Measurements from ENCODE around the gene SMCO4.
"Not testable (repeated sequence)": the region's sequence is repeated elsewhere in the genome, so short reads cannot be mapped to it uniquely, and the experiment has no call there.

Gene SMCO4

DNA sequence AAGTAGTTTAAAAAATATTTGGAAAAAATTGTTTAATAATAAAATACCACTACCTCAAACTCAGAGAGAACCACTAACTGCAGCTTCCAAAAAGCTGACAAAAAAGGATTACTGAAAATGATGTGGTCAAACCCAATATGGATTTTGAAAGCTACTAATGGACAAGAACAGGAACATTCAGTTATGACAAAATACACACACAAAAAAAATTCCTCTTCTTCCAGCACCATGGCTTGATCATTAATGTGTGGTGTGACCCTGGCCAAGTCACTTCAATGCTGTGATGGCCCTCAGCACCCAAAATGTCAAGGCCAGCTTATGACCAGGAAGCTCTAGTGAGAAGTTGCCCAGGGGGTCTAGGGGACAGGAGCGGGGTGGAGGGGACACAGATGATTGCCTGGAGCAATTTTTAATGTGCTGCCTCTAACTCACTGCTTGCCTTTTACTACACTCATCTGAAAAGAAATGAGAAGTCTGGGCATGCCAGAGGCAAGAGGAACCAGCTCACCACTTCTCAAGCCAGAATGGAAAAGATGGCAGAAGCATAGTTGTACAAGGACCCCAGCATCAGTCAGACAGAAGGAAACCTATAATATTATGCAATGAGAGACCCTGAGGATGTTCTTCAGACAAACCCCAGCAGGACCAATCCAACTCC, 2.2 kb downstream of the SMCO4 start:
- no peak overlapping the region for H3K27ac ChIP-seq
- TF ChIP-seq, protein P1, sequence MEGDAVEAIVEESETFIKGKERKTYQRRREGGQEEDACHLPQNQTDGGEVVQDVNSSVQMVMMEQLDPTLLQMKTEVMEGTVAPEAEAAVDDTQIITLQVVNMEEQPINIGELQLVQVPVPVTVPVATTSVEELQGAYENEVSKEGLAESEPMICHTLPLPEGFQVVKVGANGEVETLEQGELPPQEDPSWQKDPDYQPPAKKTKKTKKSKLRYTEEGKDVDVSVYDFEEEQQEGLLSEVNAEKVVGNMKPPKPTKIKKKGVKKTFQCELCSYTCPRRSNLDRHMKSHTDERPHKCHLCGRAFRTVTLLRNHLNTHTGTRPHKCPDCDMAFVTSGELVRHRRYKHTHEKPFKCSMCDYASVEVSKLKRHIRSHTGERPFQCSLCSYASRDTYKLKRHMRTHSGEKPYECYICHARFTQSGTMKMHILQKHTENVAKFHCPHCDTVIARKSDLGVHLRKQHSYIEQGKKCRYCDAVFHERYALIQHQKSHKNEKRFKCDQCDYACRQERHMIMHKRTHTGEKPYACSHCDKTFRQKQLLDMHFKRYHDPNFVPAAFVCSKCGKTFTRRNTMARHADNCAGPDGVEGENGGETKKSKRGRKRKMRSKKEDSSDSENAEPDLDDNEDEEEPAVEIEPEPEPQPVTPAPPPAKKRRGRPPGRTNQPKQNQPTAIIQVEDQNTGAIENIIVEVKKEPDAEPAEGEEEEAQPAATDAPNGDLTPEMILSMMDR (conservative IDR thresholded peaks at IDR 0.05; ENCODE audit: low read depth): no peak
- no peak for DNase-seq (ENCODE audit: low spot score)
- POLR2A ChIA-PET (ENCODE audit: low non-redundant PET): no interaction called here
- CTCF ChIA-PET: interaction anchor here (0.8 to 1.6 kb wide), 3 partner anchors 8 to 307 kb away, joined by 3 to 4 read pairs (median 4); no protein-coding TSS in a partner anchor

DNA sequence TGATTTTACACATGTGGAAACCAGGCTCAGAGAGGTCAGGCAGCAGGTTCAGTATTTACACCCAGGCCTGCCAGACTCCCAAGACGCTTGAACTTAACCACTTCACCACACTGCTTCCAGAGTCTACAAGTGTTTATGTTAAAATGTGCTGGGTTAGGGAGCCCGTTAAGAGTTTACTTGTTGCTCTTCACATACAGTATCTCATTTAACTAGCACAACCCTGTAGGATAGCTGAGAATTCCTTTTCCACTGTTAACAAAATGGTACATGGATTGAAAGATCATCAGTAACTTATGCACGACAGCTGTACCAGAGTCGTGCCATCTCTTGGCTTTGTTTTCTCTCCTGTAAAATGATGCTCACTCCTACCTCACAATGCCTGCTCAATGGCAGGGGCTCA, 2.9 kb downstream of the SMCO4 start:
- DNase-seq (ENCODE audit: low spot score): no peak
- CTCF ChIA-PET: interaction anchor here (1.6 kb wide), 1 partner anchor 305 kb away, joined by 4 read pairs; no protein-coding TSS in a partner anchor
- H3K27ac ChIP-seq: no peak overlapping the region
- TF ChIP-seq, protein P1 (conservative IDR thresholded peaks at IDR 0.05; ENCODE audit: low read depth): no peak
- POLR2A ChIA-PET (ENCODE audit: low non-redundant PET): no interaction called here

DNA sequence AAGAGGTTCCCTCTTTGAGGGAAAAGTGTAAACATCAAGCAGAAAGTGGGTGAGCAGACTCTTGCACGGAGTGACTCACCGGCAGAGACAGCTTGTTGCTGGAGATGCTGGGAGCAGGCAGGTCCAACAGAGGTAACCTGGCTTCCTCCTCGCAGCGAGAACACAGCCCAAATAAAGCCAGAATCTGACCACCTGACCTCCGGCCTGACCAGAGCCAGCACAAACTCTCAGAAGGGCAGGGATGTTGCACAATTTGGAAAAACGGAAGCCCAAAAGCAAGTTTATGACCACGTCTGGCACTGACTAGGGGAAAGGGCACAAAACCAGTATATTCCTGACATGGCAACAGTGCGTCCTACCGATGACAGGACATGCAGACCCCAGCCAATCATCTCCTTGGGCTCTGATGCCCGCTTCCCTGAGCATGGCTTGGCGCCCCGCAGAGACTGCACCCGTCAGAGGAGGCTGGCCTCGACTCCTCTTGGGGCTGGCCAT, 5.4 kb downstream of the SMCO4 start:
- ChIA-PET CTCF (interaction anchor here (0.7 kb wide), 1 partner anchor 285 kb away, joined by 3 read pairs; no protein-coding TSS in a partner anchor), POLR2A (ENCODE audit: low non-redundant PET) (no interaction called here)
- DNase-seq (ENCODE audit: low spot score): no peak
- TF ChIP-seq, protein P1 (conservative IDR thresholded peaks at IDR 0.05; ENCODE audit: low read depth): no peak
- H3K27ac ChIP-seq: no peak overlapping the region

DNA sequence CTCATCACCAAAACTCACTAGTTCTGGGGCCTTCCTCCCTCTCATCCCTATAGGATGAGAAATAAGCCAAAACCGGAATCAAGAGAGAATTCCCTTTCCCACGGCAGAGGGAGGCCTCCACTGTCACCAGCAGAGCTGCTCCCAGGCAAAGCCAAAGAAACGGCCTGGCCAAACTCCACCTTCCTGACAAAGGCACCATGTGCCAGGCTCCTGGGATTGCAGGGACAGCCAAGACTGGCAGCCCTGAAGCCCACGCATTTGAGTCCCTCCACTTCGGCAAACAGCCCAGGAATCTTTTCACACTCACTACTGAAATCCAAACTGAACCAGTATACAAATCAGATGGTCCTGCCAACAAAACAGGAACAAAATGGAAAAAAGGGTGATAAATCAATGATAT, 6.1 kb downstream of the SMCO4 start:
- ChIA-PET CTCF (interaction anchor here (0.7 kb wide), 1 partner anchor 284 kb away, joined by 3 read pairs; no protein-coding TSS in a partner anchor), POLR2A (ENCODE audit: low non-redundant PET) (no interaction called here)
- no peak overlapping the region for H3K27ac ChIP-seq
- no peak for DNase-seq (ENCODE audit: low spot score)
- TF ChIP-seq, protein P1 (conservative IDR thresholded peaks at IDR 0.05; ENCODE audit: low read depth): no peak

DNA sequence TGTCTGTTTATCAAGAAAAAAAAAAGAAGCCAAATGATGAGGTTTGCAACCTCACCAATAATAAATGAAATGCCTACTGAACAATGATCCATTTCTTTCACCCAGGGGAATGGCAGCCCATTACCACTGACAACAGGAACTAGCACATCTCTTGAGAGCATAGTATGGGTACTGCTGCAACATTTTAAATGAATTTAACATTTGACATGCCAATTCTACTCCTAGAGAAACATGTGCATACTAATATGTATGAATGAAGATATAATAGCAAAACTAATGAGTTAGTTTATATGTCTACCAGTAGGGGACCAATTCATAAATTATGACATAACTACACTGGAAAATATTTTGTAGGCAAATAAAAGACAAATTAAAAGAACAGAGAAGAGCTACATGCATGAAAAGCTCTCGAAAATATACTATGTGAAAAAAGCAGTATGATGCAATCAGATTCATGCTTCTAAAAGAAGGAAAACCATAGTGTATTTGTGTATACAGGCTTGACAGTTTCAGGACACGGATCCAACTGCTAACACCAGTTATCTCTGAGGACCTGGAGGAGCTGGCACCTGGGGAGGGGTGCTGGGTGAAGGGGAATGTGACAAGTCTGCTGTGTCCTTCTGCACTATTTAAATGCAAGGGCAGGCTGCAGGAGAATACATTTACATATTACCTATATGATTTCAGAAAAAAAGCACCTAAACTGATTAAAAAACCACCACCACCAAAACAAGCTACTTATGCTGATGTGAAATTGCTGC, 6.9 kb downstream of the SMCO4 start:
- POLR2A ChIA-PET (ENCODE audit: low non-redundant PET): no interaction called here
- CTCF ChIA-PET: interaction anchor here (0.6 kb wide), 1 partner anchor 20 kb away, joined by 3 read pairs; no protein-coding TSS in a partner anchor
- no peak overlapping the region for H3K27ac ChIP-seq
- DNase-seq (ENCODE audit: low spot score): no peak
- TF ChIP-seq, protein P1 (conservative IDR thresholded peaks at IDR 0.05; ENCODE audit: low read depth): no peak

DNA sequence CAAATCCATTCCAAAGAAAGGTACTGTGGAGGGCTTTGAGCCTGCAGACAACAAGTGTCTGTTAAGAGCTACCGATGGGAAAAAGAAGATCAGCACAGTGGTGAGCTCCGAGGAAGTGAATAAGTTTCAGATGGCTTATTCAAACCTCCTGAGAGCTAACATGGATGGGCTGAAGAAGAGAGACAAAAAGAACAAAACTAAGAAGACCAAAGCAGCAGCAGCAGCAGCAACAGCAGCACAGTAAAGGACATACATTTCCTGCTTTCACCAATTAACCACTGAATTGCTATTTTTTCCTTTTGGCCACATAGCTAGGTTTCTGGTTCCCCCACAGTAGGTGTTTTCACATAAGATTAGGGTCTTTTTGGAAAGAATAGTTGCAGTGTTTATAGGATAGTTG, 7.6 kb downstream of the SMCO4 start:
- CTCF ChIA-PET; H3K27ac ChIP-seq; DNase-seq (ENCODE audit: low spot score); POLR2A ChIA-PET (ENCODE audit: low non-redundant PET): not testable (repeated sequence)
